Measurements from ENCODE around the gene KDM4D. TPM values are rescaled to one million over a fixed set of nuclear protein-coding genes. Genes with fewer than 3 reads are reported as not detected.

The KDM4D gene
- total RNA-seq (under 1 TPM; 0.89 to 0.94 TPM), polyA plus RNA-seq (under 1 TPM; 0.30 to 0.63 TPM)
- long read RNA-seq, donor 1, partial matches to known transcripts, result 0 of 1 reads
- long read RNA-seq, donor 1, other reads (novel, unspliced or antisense), result 0 of 1 reads
- long read RNA-seq, donor 2, result 0 reads
- long read RNA-seq, donor 3, partial matches to known transcripts, result 0 of 1 reads
- long read RNA-seq, donor 3, other reads (novel, unspliced or antisense), result 0 of 1 reads
- long read RNA-seq, donor 4, partial matches to known transcripts, result 0 of 2 reads
- long read RNA-seq, donor 4, other reads (novel, unspliced or antisense), result 0 of 2 reads
- long read RNA-seq, donor 5, partial matches to known transcripts, result 0 of 3 reads
- long read RNA-seq, donor 5, other reads (novel, unspliced or antisense), result 0 of 3 reads

DNA sequence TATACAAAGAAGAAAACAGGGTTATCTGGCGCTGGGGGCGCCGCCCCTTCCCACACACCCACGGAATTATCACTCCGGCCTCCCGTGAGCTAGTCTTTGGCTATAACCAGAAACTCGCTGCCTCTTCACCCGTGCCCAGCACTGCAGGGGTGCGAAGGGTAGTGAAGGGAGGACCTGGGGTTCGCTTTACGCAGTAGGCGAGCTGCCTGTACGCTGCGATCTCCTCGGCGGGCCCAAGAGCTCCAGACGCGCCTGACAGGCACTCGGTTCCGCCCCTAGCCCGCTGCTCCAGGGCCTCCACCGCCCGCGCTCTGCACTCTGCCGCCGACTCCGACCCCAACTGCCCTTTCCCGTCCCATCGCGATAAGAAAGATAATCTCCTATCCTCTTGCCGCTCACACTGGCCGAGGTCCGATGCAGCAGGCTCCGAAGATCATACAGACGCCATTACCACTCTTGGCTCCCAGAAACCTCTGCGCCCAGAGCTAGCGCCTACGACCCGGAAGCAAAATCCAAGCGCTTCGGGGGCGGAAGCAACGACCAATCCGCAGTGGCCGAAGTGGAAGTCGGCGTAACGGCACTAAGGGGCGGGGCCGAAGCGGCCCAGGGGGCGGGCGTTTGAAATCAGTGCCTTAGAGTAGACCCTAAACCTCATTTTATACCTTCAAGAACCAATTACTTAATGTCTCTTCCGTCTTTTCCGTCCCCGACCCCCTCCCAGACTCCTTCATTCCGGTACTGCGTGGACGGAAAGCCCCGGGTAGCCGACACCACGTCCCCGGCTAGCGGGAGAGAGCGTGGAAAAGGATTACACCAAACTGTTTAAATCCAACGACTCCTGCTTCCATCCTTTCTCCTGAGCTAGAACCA is at the start of gene KDM4D, which contains the start of gene CWC15:
KDM4D (plus strand) TSS at position 611 of the 870 bp plus-strand sequence. CDS start 23,664 bp downstream, outside the sequence.
CWC15 (minus strand) TSS at position 458 of the 870 bp plus-strand sequence. CDS start 1,371 bp downstream, outside the sequence.
- WGBS, 2 donors, result 0% methylated on average over 65 to 66 of the region's 66 CpGs
- TF ChIP-seq, protein P1, sequence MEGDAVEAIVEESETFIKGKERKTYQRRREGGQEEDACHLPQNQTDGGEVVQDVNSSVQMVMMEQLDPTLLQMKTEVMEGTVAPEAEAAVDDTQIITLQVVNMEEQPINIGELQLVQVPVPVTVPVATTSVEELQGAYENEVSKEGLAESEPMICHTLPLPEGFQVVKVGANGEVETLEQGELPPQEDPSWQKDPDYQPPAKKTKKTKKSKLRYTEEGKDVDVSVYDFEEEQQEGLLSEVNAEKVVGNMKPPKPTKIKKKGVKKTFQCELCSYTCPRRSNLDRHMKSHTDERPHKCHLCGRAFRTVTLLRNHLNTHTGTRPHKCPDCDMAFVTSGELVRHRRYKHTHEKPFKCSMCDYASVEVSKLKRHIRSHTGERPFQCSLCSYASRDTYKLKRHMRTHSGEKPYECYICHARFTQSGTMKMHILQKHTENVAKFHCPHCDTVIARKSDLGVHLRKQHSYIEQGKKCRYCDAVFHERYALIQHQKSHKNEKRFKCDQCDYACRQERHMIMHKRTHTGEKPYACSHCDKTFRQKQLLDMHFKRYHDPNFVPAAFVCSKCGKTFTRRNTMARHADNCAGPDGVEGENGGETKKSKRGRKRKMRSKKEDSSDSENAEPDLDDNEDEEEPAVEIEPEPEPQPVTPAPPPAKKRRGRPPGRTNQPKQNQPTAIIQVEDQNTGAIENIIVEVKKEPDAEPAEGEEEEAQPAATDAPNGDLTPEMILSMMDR (IDR thresholded peaks at IDR 0.05; ENCODE audit: control extremely low read depth, extremely low read depth), result no peak
- Histone ChIP-seq H3K36me3 (ENCODE audit: control insufficient read depth in 4 of 4, insufficient read depth in 4 of 4, low read length in 4 of 4) (peaks cover 6 to 29% (median 18%) of the 10 kb centered on the region in 4 donors), H3K27ac (ENCODE audit: low read depth in 1 of 2, low read length in 1 of 2) (peak within 1 kb of the TSS; percentile 64 to 94), H3K4me3 (peak within 1 kb of the TSS; percentile 100), H3K9ac (ENCODE audit: insufficient read depth in 1 of 2, low read length in 2 of 2) (peak within 1 kb of the TSS; percentile 92 to 95), H3K27me3 (ENCODE audit: control insufficient read depth in 3 of 3, insufficient read depth in 3 of 3, low read length in 2 of 3) (no peaks in the 10 kb centered on the region), H3K4me1 (ENCODE audit: control insufficient read depth in 5 of 5, insufficient read depth in 5 of 5, low read length in 5 of 5) (peaks cover 0 to 9% (median 7%) of the 10 kb centered on the region in 5 donors), H3K9me3 (ENCODE audit: control insufficient read depth in 4 of 4, insufficient read depth in 3 of 4, low read length in 3 of 4) (no peaks in the 10 kb centered on the region)
- ATAC-seq (ENCODE audit: insufficient read depth, low FRiP score) (peak; percentile 100), DNase-seq (peak; percentile 97 to 99 (median 98))

DNA sequence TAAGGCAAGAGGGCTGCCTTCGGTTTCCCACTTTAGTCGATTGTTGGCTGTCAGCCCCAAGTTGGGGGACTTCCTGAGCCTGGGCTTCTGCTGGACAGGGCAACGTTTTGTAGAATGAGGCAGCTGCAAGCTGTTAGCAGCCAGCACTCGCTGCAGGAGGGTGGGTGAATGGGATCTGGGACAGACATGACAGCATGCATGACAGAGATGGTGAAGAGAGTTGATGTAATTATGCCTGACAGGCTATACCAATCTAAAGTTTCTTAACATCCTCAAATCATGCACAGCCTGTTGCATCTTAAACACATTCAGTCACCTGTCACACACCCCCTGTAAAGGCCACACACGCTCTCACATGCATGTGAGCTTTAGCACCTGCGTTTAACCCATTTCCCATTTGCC is 49.3 kb upstream of the KDM4D start:
- H3K27me3 ChIP-seq (ENCODE audit: control insufficient read depth in 3 of 3, insufficient read depth in 3 of 3, low read length in 2 of 3), result no peaks in the 10 kb centered on the region
- peaks cover 0 to 71% (median 44%) of the 10 kb centered on the region in 5 donors for H3K4me1 ChIP-seq (ENCODE audit: control insufficient read depth in 5 of 5, insufficient read depth in 5 of 5, low read length in 5 of 5)
- peaks cover 0 to 2% (median 0%) of the 10 kb centered on the region in 4 donors for H3K9me3 ChIP-seq (ENCODE audit: control insufficient read depth in 4 of 4, insufficient read depth in 3 of 4, low read length in 3 of 4)
- no peak overlapping the region for H3K4me3 ChIP-seq
- DNase-seq (peak; percentile 93 to 97 (median 96)), ATAC-seq (ENCODE audit: insufficient read depth, low FRiP score) (no peak)
- TF ChIP-seq, protein P1 (IDR thresholded peaks at IDR 0.05; ENCODE audit: control extremely low read depth, extremely low read depth), result no peak
- no peak overlapping the region for H3K9ac ChIP-seq (ENCODE audit: insufficient read depth in 1 of 2, low read length in 2 of 2)
- no peaks in the 10 kb centered on the region for H3K36me3 ChIP-seq (ENCODE audit: control insufficient read depth in 4 of 4, insufficient read depth in 4 of 4, low read length in 4 of 4)
- 26 to 42% methylated on average over 6 of the region's 6 CpGs for WGBS, 2 donors
- H3K27ac ChIP-seq (ENCODE audit: low read depth in 1 of 2, low read length in 1 of 2), result no peak overlapping the region

DNA sequence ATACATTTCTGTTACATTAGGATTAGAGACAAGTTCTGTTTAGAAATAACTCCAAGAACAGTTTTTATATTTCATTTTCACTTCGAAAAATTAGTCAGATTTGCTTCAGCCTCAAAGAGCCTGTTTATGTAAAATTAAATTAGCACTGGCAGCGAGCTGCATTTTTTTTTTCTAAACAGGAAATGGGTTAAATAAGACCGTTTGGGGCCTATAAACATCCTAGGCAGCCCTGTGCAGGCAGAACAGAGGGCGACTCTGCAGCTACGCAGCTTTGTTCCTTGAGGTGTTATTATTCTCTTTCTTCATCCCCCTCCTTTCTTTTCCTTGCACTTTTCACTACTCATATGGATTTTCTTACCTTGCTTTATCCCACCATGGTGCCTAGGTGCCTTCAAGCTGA is 48.9 kb upstream of the KDM4D start:
- WGBS, 2 donors, result 20 to 33% methylated on average over 5 of the region's 5 CpGs
- Histone ChIP-seq H3K27me3 (ENCODE audit: control insufficient read depth in 3 of 3, insufficient read depth in 3 of 3, low read length in 2 of 3) (no peaks in the 10 kb centered on the region), H3K36me3 (ENCODE audit: control insufficient read depth in 4 of 4, insufficient read depth in 4 of 4, low read length in 4 of 4) (no peaks in the 10 kb centered on the region), H3K9me3 (ENCODE audit: control insufficient read depth in 4 of 4, insufficient read depth in 3 of 4, low read length in 3 of 4) (peaks cover 0 to 2% (median 0%) of the 10 kb centered on the region in 4 donors), H3K27ac (ENCODE audit: low read depth in 1 of 2, low read length in 1 of 2) (peak overlapping the region in 1 of 2 donors; percentile 83), H3K4me1 (ENCODE audit: control insufficient read depth in 5 of 5, insufficient read depth in 5 of 5, low read length in 5 of 5) (peaks cover 0 to 71% (median 44%) of the 10 kb centered on the region in 5 donors), H3K9ac (ENCODE audit: insufficient read depth in 1 of 2, low read length in 2 of 2) (peak overlapping the region in 1 of 2 donors; percentile 14), H3K4me3 (no peak overlapping the region)
- ATAC-seq (ENCODE audit: insufficient read depth, low FRiP score), result no peak
- peak in 2 of 3 donors; percentile 62 to 87 for DNase-seq
- TF ChIP-seq, protein P1 (IDR thresholded peaks at IDR 0.05; ENCODE audit: control extremely low read depth, extremely low read depth), result no peak
